Effector memory CD4-positive, alpha-beta T cell (primary cell): ENCODE results near the gene IL3RA.
"Not testable (repeated sequence)": the region's sequence is repeated elsewhere in the genome, so short reads cannot be mapped to it uniquely, and the experiment has no call there.

Source experiments
- DNase-seq, 3 donors: peaks; one replicate each; pipeline ENCODE4 v3.0.0-alpha.2; 2020
- H3K27ac ChIP-seq: 2 replicates; pipeline ENCODE4 v1.7.0; 2013; ENCODE audit warnings: mild to moderate bottlenecking, low read length, moderate library complexity; ENCODE audit not compliant: insufficient read depth, poor library complexity, severe bottlenecking
- H3K27me3 ChIP-seq: replicated peaks from 2 replicates; pipeline ENCODE4 v1.7.0; 2013; ENCODE audit warnings: mild to moderate bottlenecking, low read length; ENCODE audit not compliant: insufficient read depth, control insufficient read depth, poor library complexity, severe bottlenecking
- H3K36me3 ChIP-seq: 2 replicates; pipeline ENCODE4 v1.7.0; 2013; ENCODE audit warnings: mild to moderate bottlenecking, low read length, moderate library complexity; ENCODE audit not compliant: control insufficient read depth, insufficient read depth
- H3K4me1 ChIP-seq: 2 replicates; pipeline ENCODE4 v1.7.0; 2013; ENCODE audit warnings: low read length, mild to moderate bottlenecking; ENCODE audit not compliant: control insufficient read depth, insufficient read depth, poor library complexity, severe bottlenecking
- H3K4me3 ChIP-seq: 2 replicates; pipeline ENCODE4 v1.7.0; 2013; ENCODE audit warnings: low read length, low read depth, mild to moderate bottlenecking; ENCODE audit not compliant: insufficient read depth, poor library complexity, severe bottlenecking
- H3K9me3 ChIP-seq: 2 replicates; pipeline ENCODE4 v1.7.0; 2013; ENCODE audit warnings: mild to moderate bottlenecking, low read length, moderate library complexity; ENCODE audit not compliant: control insufficient read depth

IL3RA gene

GRCh38 chrX:1397441-1398270 is 61.1 kb downstream of the IL3RA start:
- H3K27me3 ChIP-seq: no peaks in the 10 kb centered on the region
- DNase-seq: no peak
- H3K9me3 ChIP-seq: no peaks in the 10 kb centered on the region
- no peaks in the 10 kb centered on the region for H3K4me1 ChIP-seq
- no peak overlapping the region for H3K27ac ChIP-seq
- H3K4me3 ChIP-seq: no peak overlapping the region
- peaks cover 6% of the 10 kb centered on the region for H3K36me3 ChIP-seq

DNA sequence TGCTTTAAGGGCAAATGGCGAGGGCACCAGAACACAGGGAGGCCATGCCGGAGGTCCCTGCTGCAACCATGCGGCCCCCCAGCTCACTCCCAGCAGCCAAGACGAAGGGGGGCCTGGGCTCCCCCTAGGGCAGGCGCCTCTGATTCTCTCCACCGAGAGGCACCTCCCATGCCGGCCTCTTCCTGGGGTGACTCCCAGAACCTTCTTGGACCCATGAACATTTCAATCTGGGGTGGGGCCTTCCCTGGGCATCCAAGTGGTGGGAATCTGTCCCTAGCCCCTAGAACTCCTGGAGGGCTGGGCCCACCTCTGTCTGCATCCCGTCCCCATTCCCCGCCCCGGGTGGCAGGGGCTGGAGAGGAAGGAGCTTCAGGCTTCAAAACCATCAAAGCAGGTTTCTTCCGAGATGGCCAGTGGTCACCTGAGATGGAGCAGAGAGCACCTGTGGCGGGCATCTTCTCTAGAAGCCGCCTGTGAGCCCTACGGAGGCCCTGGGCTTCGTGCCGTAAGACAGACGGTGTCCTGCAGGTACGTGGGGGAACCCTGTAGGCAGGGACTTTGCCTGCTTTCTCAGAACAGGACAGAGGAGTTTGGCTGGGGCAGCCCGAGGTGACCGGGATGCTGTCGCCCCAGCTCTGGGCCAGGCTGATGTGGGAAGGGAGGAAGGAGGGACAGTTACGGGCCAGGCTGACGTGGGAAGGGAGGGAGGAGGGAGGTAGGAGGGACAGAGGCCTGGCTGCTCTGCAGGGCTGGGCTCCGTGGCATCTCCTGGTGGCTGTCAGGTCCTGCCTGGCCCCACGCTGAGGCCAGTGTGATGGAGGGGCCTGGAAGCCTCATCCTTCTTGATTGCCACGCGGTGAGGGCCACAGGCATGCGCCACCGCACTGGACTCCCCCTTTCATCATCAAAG is 62.1 kb downstream of the IL3RA start:
- H3K36me3 ChIP-seq: peaks cover 15% of the 10 kb centered on the region
- no peaks in the 10 kb centered on the region for H3K4me1 ChIP-seq
- no peak for DNase-seq

GRCh38 chrX:1400049-1400448 is 63.5 kb downstream of the IL3RA start:
- no peak for DNase-seq
- H3K4me1 ChIP-seq: no peaks in the 10 kb centered on the region
- no peak overlapping the region for H3K27ac ChIP-seq
- no peaks in the 10 kb centered on the region for H3K9me3 ChIP-seq
- no peak overlapping the region for H3K4me3 ChIP-seq
- H3K27me3 ChIP-seq: no peaks in the 10 kb centered on the region
- peaks cover 25% of the 10 kb centered on the region for H3K36me3 ChIP-seq

More for the DNA sequence above, 62.1 kb downstream of the IL3RA start:
- no peaks in the 10 kb centered on the region for H3K27me3 ChIP-seq
- no peak overlapping the region for H3K27ac ChIP-seq
- no peaks in the 10 kb centered on the region for H3K9me3 ChIP-seq
- H3K4me3 ChIP-seq: no peak overlapping the region

DNA sequence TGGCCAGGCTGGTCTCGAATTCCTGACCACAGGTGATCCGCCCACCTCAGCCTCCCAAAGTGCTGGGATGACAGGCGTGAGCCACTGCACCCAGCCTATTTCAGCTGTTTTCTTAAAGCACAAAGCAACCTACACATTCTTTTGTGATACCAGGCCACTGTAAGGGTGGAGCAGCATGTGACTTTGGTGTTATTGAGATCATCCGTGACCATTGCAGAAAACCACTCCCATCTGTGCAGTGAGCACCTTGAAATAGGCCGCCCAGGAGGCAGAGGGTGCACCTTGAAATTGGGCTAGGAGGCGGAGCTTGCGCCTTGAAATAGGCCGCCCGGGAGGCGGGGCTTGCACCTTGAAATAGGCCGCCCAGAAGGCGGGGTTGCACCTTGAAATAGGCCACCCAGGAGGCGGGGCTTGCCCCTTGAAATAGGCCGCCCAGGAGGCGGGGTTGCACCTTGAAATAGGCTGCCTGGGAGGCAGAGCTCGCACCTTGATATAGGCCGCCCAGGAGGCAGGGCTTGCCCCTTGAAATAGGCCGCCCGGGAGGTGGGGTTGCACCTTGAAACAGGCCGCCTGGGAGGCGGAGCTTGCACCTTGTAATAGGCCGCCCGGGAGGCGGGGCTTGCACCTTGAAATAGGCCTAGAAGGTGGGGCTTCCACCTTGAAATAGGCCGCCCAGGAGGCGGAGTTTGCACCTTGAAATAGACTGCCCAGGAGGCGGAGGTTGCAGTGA is 64.3 kb downstream of the IL3RA start:
- no peak overlapping the region for H3K27ac ChIP-seq
- H3K4me1 ChIP-seq: no peaks in the 10 kb centered on the region
- no peaks in the 10 kb centered on the region for H3K9me3 ChIP-seq
- no peak overlapping the region for H3K4me3 ChIP-seq
- H3K27me3 ChIP-seq: no peaks in the 10 kb centered on the region
- no peak for DNase-seq
- peaks cover 33% of the 10 kb centered on the region for H3K36me3 ChIP-seq

DNA sequence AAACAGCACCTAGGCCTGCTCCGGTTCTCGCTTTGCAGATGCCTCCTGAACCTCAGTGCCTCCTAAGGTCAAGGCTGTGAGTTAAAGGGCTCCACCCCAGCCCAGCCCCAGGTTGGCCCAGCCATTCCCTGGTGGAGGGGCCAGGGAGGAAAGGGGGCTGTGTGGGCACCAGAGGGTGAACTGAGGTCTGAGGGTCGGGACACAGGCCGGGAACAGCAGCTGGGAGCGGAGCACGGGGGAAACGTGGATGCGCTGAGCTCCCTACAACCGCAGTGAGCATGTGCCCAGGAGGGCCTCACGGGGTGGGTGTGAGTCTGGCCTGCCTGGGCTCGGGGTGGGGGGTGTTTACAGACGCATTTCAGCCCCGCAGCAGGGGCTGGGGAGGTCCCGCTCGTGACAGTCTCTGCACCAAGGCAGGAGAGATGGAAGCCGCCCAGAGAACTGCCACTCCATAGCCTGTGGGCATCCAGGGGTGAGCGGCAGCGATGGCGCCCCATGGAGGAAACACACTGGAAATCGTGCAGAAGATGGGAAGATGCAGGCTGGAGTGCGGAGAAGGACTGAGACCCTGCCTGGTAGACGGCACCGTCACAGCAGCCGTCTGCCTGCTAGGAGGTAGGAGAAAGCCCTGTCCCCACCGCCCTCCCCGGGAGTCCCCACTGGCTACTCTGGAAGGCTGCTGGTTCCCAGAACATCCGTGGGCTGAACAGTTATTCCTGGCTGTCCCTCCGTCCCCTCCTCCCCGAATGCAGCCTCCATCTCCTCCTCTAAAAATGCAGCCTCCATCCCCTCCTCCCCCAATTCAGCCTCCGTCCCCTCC is 65.2 kb downstream of the IL3RA start:
- H3K27me3 ChIP-seq: no peaks in the 10 kb centered on the region
- H3K9me3 ChIP-seq: no peaks in the 10 kb centered on the region
- H3K4me3 ChIP-seq: no peak overlapping the region
- peaks cover 42% of the 10 kb centered on the region for H3K36me3 ChIP-seq
- H3K4me1 ChIP-seq: no peaks in the 10 kb centered on the region
- no peak for DNase-seq
- no peak overlapping the region for H3K27ac ChIP-seq

DNA sequence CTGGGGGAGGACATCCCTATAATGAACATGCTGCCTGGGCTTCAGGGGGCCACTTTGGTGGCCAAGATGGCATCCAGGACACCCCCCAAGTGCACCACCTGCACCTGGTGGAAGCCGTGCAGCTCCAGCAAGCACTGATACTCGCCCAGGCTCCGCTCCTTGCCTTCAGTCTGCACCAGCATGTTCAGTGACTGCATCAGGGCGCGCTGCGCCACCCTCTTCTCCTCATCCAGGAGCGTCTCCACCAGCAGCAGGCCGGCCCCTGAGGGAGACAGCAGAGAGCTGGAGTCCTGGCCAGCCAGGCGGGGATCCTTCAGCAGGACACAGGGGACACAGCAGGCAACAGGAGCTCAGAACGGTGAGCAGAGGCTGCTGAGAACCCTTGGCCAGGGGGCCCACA is 66.6 kb downstream of the IL3RA start:
- no peak overlapping the region for H3K27ac ChIP-seq
- H3K27me3 ChIP-seq: no peaks in the 10 kb centered on the region
- H3K36me3 ChIP-seq: peaks cover 53% of the 10 kb centered on the region
- H3K4me3 ChIP-seq: no peak overlapping the region
- H3K9me3 ChIP-seq: no peaks in the 10 kb centered on the region
- no peaks in the 10 kb centered on the region for H3K4me1 ChIP-seq
- DNase-seq: no peak

DNA sequence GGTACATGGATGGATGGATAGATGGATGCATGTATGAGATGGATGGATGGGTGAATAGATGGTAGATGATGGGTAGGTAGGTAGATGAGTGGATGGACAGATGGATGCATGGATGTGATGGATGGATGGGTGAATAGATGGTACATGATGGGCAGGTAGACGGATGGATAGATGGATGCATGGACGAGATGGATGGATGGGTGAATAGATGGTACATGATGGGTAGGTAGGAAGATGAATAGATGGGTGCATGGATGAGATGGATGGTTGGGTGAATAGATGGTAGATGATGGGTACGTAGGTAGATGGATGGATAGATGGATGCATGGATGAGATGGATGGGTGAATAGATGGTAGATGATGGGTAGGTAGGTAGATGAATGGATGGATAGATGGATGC is 67.3 kb downstream of the IL3RA start:
- H3K27ac ChIP-seq, H3K9me3 ChIP-seq, H3K4me1 ChIP-seq, DNase-seq, H3K4me3 ChIP-seq, H3K27me3 ChIP-seq: not testable (repeated sequence)
- peaks cover 53% of the 10 kb centered on the region for H3K36me3 ChIP-seq

DNA sequence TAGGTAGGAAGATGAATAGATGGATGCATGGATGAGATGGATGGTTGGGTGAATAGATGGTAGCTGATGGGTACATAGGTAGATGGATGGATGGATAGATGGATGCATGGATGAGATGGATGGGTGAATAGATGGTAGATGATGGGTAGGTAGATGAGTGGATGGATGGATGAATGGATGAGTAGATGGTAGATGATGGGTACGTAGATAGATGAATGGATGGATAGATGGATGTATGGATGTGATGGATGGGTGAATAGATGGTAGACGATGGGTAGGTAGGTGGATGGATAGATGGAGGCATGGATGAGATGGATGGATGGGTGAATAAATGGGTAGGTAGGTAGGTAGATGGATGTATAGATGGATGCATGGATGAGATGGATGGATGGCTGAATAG is 69.2 kb downstream of the IL3RA start:
- H3K36me3 ChIP-seq: peaks cover 53% of the 10 kb centered on the region
- DNase-seq, H3K4me3 ChIP-seq, H3K9me3 ChIP-seq, H3K4me1 ChIP-seq, H3K27ac ChIP-seq, H3K27me3 ChIP-seq: not testable (repeated sequence)

DNA sequence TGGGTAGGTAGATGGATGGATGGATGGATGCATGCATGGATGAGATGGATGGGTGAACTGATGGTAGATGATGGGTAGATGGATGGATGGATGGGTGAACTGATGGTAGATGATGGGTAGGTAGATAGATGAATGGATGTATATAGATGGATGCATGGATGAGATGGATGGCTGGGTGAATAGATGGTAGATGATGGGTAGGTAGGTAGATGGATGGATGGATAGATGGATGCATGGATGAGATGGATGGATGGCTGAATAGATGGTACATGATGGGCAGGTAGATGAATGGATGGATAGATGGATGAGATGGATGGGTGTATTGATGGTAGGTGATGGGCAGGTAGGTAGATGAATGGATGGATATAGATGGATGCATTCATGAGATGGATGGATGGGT is 70.5 kb downstream of the IL3RA start:
- H3K36me3 ChIP-seq: peaks cover 55% of the 10 kb centered on the region

More for the DNA sequence above, 70.5 kb downstream of the IL3RA start:
- Histone ChIP-seq H3K4me3 (no peak overlapping the region), H3K9me3 (no peaks in the 10 kb centered on the region), H3K27me3 (no peaks in the 10 kb centered on the region), H3K27ac (no peak overlapping the region), H3K4me1 (no peaks in the 10 kb centered on the region)
- no peak for DNase-seq
